Endothelial cell of umbilical vein (primary cell): ENCODE data around the gene SELENBP1. TPM values are rescaled to one million over a fixed set of nuclear protein-coding genes. Genes with fewer than 3 reads are reported as not detected.

ENCODE experiments used
- BruUV-seq: library from RNA; stranded (reverse); fragments of 400-500 nt; replicated peaks from 2 replicates; lab custom pipeline; 2021; lab: Mats Ljungman, UMichigan
- CTCF ChIA-PET: fragments of 300-600, 350-600 bp; sonication (Branson Sonifier 250); formaldehyde crosslinking; loops from one replicate; lab custom pipeline; 2021; ENCODE audit warnings: antibody characterized with exemption, inconsistent platforms; lab: Charles Lee
- POLR2A ChIA-PET: fragments of 300-600, 350-600 bp; sonication (Branson Sonifier 250); formaldehyde crosslinking; loops from one replicate; lab custom pipeline; 2021; ENCODE audit warnings: antibody characterized with exemption, inconsistent platforms; lab: Charles Lee
- DNase-seq: peaks from one replicate; pipeline ENCODE4 v3.0.0-alpha.2; 2011; ENCODE audit warnings: low read depth, low spot score
- FAIRE-seq: peaks from 2 replicates; lab custom pipeline; 2011; peaks lifted over from hg19 to GRCh38; lab: Jason Lieb, UNC
- H2AFZ ChIP-seq: 2 replicates; pipeline ENCODE4 v1.6.0; 2012; ENCODE audit warnings: low read depth, low read length, control low read depth, inconsistent platforms
- H3K27ac ChIP-seq: 2 replicates; pipeline ENCODE4 v1.5.1; 2011; ENCODE audit warnings: low read depth, mild to moderate bottlenecking, control low read depth, low read length, moderate library complexity; ENCODE audit not compliant: insufficient read depth
- H3K27me3 ChIP-seq, 2 experiments: 2 replicates each; pipeline versions ENCODE4 v1.6.0 to v1.6.1; 2011; ENCODE audit warnings: low read length in 2 of 2, mixed read lengths in 1 of 2; ENCODE audit not compliant: control insufficient read depth in 2 of 2, insufficient read depth in 2 of 2
- H3K36me3 ChIP-seq, 2 experiments: 2 replicates in 1 of 2; 3 replicates in 1 of 2; pipeline ENCODE4 v1.5.1; 2011; ENCODE audit warnings: low read length in 2 of 2, mild to moderate bottlenecking in 1 of 2, moderate library complexity in 1 of 2; ENCODE audit not compliant: control insufficient read depth in 2 of 2, insufficient read depth in 2 of 2; ENCODE audit errors: extremely low read depth in 1 of 2
- H3K4me1 ChIP-seq: 3 replicates; pipeline ENCODE4 v1.5.1; 2011; ENCODE audit warnings: mild to moderate bottlenecking, low read length; ENCODE audit not compliant: control insufficient read depth, insufficient read depth; ENCODE audit errors: extremely low read depth
- H3K4me2 ChIP-seq: 2 replicates; pipeline ENCODE4 v1.6.1; 2011; ENCODE audit warnings: low read length, control low read depth, mixed read lengths; ENCODE audit not compliant: insufficient read depth
- H3K4me3 ChIP-seq, 3 experiments: fragments of 200-600 bp in 1 of 3; sonication (generic), shearing (Covaris generic) in 1 of 3; replicated peaks in 1 of 3; 2 replicates each; pipeline ENCODE4 v1.5.1; 2011 to 2016; ENCODE audit warnings: control low read depth in 3 of 3, low read length in 3 of 3, mild to moderate bottlenecking in 2 of 3, inconsistent platforms in 1 of 3, low read depth in 1 of 3, moderate library complexity in 1 of 3; ENCODE audit not compliant: insufficient read depth in 1 of 3
- H3K79me2 ChIP-seq: 2 replicates; pipeline ENCODE4 v1.6.0; 2012; ENCODE audit warnings: low read length, inconsistent platforms; ENCODE audit not compliant: control insufficient read depth, insufficient read depth
- H3K9ac ChIP-seq: replicated peaks from 2 replicates; pipeline ENCODE3; 2011; ENCODE audit warnings: low read length, control low read depth; ENCODE audit not compliant: insufficient read depth; ENCODE audit errors: extremely low read depth
- H3K9me1 ChIP-seq: replicated peaks from 3 replicates; pipeline ENCODE4 v1.6.0; 2011; ENCODE audit warnings: mild to moderate bottlenecking, low read length; ENCODE audit not compliant: control insufficient read depth, insufficient read depth; ENCODE audit errors: extremely low read depth
- H3K9me3 ChIP-seq: replicated peaks from 2 replicates; pipeline ENCODE4 v1.5.1; 2012; ENCODE audit warnings: low read length, inconsistent platforms; ENCODE audit not compliant: control insufficient read depth, insufficient read depth
- H4K20me1 ChIP-seq: replicated peaks from 2 replicates; pipeline ENCODE3; 2011; ENCODE audit warnings: mild to moderate bottlenecking, low read length; ENCODE audit not compliant: control insufficient read depth, insufficient read depth; ENCODE audit errors: extremely low read depth
- EZH2 ChIP-seq: IDR thresholded peaks from 2 replicates; pipeline ENCODE4 v1.6.1; 2012; ENCODE audit warnings: borderline replicate concordance, low read depth, mild to moderate bottlenecking, moderate library complexity, low read length, inconsistent platforms; ENCODE audit not compliant: severe bottlenecking
- FOS ChIP-seq: IDR thresholded peaks from 2 replicates; pipeline ENCODE4 v1.6.1; 2011; ENCODE audit warnings: mild to moderate bottlenecking, low read length, moderate library complexity, borderline replicate concordance; ENCODE audit not compliant: insufficient read depth
- GATA2 ChIP-seq: IDR thresholded peaks from 2 replicates; pipeline ENCODE4 v1.7.0; 2011; ENCODE audit warnings: low read depth, mild to moderate bottlenecking, moderate library complexity, mixed read lengths, low read length; ENCODE audit not compliant: insufficient read length, insufficient read depth
- JUN ChIP-seq: IDR thresholded peaks from 2 replicates; pipeline ENCODE4 v1.6.1; 2011; ENCODE audit warnings: borderline replicate concordance, low read depth; ENCODE audit not compliant: insufficient read length, insufficient read depth
- MYC ChIP-seq: IDR thresholded peaks from one replicate; pipeline ENCODE4 v1.6.1; 2011; ENCODE audit warnings: mild to moderate bottlenecking, low read depth, low read length
- POLR2A ChIP-seq: IDR thresholded peaks from 2 replicates; pipeline ENCODE4 v1.6.1; 2012; ENCODE audit warnings: low read depth, mild to moderate bottlenecking, control low read depth, low read length
- POLR2AphosphoS5 ChIP-seq: IDR thresholded peaks from 2 replicates; pipeline ENCODE4 v1.6.1; 2012; ENCODE audit warnings: low read depth, mild to moderate bottlenecking, control low read depth, low read length, moderate library complexity; ENCODE audit not compliant: insufficient read depth
- dilution Hi-C: fragments of 300-500 bp; cut with MboI; formaldehyde crosslinking; loops from one replicate; pipeline ENCODE4 v1.15.0; 2019; ENCODE audit warnings: low sequenced_read_pairs; ENCODE audit not compliant: extremely low pct_ligation_motif_present
- intact Hi-C: fragments of 100-400 bp; cut with micrococcal nuclease; formaldehyde crosslinking; loops from one replicate; pipeline ENCODE4 v1.10.0; 2022
- polyA plus RNA-seq, 4 experiments: library from polyadenylated mRNA; depleted of rRNA in 3 of 4; stranded (reverse) in 3 of 4; unstranded in 1 of 4; fragments of >200 nt; gene quantifications; 2 replicates each; pipeline versions ENCODE4 v1.2.1 to v1.2.3, GENCODE V29; 2011 to 2012; ENCODE audit warnings: missing spikeins in 1 of 4
- total RNA-seq: library from RNA; stranded (reverse); gene quantifications from 2 replicates; pipeline ENCODE4 v1.2.3, GENCODE V29; 2021
- TF ChIP-seq, protein P1 (sequence below): IDR thresholded peaks from 2 replicates; pipeline ENCODE4 v1.6.1; 2011; ENCODE audit not compliant: insufficient read depth, insufficient read length
- TF ChIP-seq, protein P2 (sequence below), 2 donors: IDR thresholded peaks; 1 replicate in 1 of 2; 2 replicates in 1 of 2; pipeline ENCODE4 v1.5.1; 2011; ENCODE audit warnings: low read length in 2 of 2, mild to moderate bottlenecking in 2 of 2, moderate library complexity in 2 of 2, control low read depth in 1 of 2, inconsistent platforms in 1 of 2, low read depth in 1 of 2; ENCODE audit not compliant: insufficient read depth in 1 of 2; ENCODE audit errors: extremely low read depth in 1 of 2

SELENBP1 gene
- total and polyA plus RNA-seq, 2 donors (not counting 3 experiments of a cell fraction or from before 2014, with no cell fraction given) = 18.0 to 40.6 TPM

DNA sequence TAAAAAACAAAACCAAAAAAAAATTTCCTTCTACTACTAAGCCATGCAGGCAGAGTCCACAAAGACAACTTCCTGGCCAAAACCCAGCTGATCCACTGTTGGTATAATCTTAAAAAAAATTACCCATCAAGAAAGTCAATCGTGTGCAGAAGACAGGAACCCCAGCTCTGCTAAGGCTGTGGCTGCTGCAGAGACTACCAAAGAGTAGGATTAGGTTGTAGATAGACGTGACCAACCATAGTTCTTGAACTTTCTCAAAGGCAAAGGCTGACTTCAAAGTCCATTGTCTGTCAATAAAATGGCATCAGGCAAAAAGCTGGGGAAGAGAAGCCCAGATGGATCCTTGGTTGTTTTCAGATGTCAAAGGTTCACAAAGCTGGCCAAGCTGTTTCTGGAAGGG lies 30.3 kb upstream of the SELENBP1 start:
- no peaks in the 10 kb centered on the region for H3K9me3 ChIP-seq
- H3K9ac ChIP-seq = no peak overlapping the region
- no peak overlapping the region for H3K4me3 ChIP-seq
- H3K27me3 ChIP-seq = no peaks in the 10 kb centered on the region
- BruUV-seq = no TSS peak
- no peaks in the 10 kb centered on the region for H3K9me1 ChIP-seq
- H4K20me1 ChIP-seq = no peaks in the 10 kb centered on the region
- H3K4me1 ChIP-seq = peaks cover 6% of the 10 kb centered on the region
- dilution Hi-C loops = no loop called here
- no peak overlapping the region for H2AFZ ChIP-seq
- H3K79me2 ChIP-seq = peaks cover 20% of the 10 kb centered on the region
- peaks cover 30 to 42% of the 10 kb centered on the region in 2 experiments for H3K36me3 ChIP-seq
- ChIA-PET CTCF (interaction anchor here (0.9 to 1.9 kb wide), 3 partner anchors 10 to 102 kb away, joined by 3 to 7 read pairs (median 4); no protein-coding TSS in a partner anchor), POLR2A (no interaction called here)
- FAIRE-seq (no peak), DNase-seq (no peak)
- no peak overlapping the region for H3K27ac ChIP-seq
- H3K4me2 ChIP-seq = no peak overlapping the region
- intact Hi-C loops = no loop called here
- TF ChIP-seq MYC = no peak
- peak; percentile 50 for TF ChIP-seq POLR2A

DNA sequence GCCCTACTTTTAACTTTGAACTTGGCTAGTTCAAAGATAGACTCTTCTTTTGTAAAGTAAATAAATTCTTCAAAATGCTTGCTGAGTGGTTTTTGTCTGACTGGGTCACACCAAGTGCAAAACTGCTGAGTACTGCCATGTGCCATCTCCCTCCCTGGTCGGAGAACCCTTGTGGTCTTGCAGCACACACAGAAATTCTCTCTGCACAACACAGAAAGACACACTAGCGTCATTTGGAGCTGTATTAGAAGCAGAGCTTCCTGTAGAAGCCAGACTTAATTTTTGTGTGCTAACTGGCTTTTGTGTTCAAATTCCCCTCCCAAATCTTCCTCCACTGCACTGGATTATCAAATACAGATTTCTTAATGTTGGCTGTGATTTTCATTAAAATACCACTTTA lies 29.4 kb upstream of the SELENBP1 start:
- Histone ChIP-seq H3K36me3 (peaks cover 24 to 39% of the 10 kb centered on the region in 2 experiments), H3K79me2 (peaks cover 20% of the 10 kb centered on the region), H3K9me3 (no peaks in the 10 kb centered on the region), H3K4me2 (no peak overlapping the region), H3K9me1 (no peaks in the 10 kb centered on the region), H3K4me1 (peaks cover 6% of the 10 kb centered on the region), H2AFZ (no peak overlapping the region), H3K27ac (no peak overlapping the region), H3K4me3 (no peak overlapping the region), H3K9ac (no peak overlapping the region), H3K27me3 (no peaks in the 10 kb centered on the region), H4K20me1 (no peaks in the 10 kb centered on the region)
- ChIA-PET CTCF (interaction anchor here (1.2 to 1.5 kb wide), 3 partner anchors 61 to 101 kb away, joined by 3 to 7 read pairs (median 4); no protein-coding TSS in a partner anchor), POLR2A (no interaction called here)
- no peak for DNase-seq
- dilution Hi-C loops = no loop called here
- no peak for FAIRE-seq
- no TSS peak for BruUV-seq
- intact Hi-C loops = no loop called here
- TF ChIP-seq, protein P1, sequence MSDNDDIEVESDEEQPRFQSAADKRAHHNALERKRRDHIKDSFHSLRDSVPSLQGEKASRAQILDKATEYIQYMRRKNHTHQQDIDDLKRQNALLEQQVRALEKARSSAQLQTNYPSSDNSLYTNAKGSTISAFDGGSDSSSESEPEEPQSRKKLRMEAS = no peak
- TF ChIP-seq JUN = no peak
- no peak for TF ChIP-seq MYC
- no peak for TF ChIP-seq EZH2
- TF ChIP-seq POLR2AphosphoS5 = no peak
- TF ChIP-seq FOS = no peak
- TF ChIP-seq POLR2A = no peak
- TF ChIP-seq, protein P2, sequence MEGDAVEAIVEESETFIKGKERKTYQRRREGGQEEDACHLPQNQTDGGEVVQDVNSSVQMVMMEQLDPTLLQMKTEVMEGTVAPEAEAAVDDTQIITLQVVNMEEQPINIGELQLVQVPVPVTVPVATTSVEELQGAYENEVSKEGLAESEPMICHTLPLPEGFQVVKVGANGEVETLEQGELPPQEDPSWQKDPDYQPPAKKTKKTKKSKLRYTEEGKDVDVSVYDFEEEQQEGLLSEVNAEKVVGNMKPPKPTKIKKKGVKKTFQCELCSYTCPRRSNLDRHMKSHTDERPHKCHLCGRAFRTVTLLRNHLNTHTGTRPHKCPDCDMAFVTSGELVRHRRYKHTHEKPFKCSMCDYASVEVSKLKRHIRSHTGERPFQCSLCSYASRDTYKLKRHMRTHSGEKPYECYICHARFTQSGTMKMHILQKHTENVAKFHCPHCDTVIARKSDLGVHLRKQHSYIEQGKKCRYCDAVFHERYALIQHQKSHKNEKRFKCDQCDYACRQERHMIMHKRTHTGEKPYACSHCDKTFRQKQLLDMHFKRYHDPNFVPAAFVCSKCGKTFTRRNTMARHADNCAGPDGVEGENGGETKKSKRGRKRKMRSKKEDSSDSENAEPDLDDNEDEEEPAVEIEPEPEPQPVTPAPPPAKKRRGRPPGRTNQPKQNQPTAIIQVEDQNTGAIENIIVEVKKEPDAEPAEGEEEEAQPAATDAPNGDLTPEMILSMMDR (IDR thresholded peaks at IDR 0.05; ENCODE audit: extremely low read depth in 1 of 2, insufficient read depth in 1 of 2, low read depth in 1 of 2, low read length in 2 of 2) = no peak
- TF ChIP-seq GATA2 = no peak
